Measurements from ENCODE around the gene CASZ1.

GRCh38 chr1:10728595-10729410, 67.6 kb downstream of the CASZ1 start:
- no peak for TF ChIP-seq CTCF (conservative IDR thresholded peaks at IDR 0.05)
- no peak for TF ChIP-seq EZH2 (IDR thresholded peaks at IDR 0.05; ENCODE audit: low read depth)

Measured in PC-9 (cell line).